GM10847 (cell line): ENCODE data around the gene TREML1.

Experiments
- POLR2A ChIP-seq: IDR thresholded peaks from 2 replicates; pipeline ENCODE4 v1.6.1; 2011; ENCODE audit not compliant: insufficient read length; ENCODE audit errors: extremely low read depth

The TREML1 gene

DNA sequence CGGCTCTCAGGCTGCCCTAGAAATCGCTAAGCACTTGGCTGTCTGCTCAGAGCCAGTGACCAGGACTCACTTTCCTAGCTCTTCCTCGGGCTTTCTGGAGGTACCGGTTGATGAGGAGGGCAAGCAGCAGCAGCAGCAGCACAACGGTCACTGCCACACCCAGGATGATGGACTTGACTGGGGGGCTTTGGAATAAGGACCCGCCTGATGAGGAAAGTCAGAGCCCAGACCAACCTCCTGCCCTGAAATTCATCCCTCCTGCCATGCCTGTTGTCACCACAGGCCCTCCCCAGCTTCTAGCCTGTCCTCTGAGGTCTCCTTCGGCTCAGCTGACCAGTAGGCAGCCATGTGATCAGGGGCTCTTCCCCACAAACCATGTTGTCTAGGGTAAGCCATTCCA lies 30.6 kb upstream of the TREML1 start:
- TF ChIP-seq POLR2A: no peak

DNA sequence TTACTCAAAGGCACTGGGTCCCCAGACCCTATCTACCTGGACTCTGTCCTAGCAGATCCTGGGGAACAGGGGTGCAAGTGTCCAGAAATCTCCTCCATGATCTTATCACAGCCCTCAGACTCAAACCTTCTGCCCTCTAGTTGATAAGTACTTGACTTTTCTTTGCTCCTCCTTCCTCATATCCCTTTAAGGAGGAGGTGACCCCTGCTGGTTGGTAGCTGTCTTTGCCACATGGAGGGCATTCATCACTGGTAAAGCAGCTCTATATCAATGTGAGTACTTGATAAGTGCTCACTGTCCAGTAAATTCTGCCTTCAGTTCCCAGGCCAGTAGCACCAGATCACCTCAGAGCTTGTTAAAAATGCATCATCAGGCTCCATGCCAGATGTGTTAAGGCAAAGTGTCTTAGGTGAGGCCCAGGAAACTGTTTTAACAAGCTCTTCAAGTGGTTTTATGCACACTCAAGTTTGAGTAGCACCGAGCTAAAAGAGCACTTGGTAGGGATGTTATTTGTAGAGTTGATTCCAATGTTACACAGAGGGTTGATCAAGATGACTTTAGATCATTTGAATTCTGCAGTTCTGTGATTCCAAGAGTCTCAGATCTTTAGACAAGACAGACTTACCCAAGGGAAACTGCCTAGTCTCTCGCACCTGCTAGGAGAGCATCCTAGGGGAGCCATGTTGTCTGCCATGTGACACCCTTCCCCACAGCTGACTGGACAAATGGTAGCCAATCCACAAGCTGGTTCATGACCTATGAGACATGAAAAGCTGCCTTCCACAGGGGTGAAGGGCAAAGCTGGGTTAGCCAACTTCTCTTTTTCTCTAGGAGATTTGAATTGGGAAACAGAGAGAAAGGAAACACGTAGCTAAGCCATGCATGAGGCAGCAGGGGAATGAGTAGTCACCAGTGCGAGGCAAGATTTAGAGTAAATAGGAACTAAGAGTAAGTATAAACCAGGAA lies 28.2 kb upstream of the TREML1 start:
- TF ChIP-seq POLR2A: no peak

DNA sequence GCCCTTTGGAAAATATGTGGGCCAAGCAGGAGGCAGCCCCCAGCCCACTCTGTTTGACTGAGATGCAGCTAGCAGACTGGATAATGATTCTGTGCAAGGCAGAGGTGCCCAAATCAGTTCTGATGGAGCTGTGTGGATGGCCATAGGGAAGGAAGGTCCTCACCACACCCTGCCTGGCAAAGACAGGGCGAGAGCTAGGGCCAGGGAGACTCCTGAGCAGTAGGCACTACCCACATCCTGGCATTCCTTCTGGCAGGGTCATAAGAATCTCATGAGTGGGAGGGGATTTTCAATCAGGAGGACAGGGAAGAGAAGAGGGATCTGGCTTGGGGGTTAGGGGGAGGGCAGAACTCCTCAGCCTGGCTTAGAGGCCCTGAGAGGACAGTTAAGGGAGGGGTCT lies 27.4 kb upstream of the TREML1 start:
- TF ChIP-seq POLR2A: no peak

GRCh38 chr6:41179163-41179562 lies 25.0 kb upstream of the TREML1 start:
- TF ChIP-seq POLR2A: no peak

DNA sequence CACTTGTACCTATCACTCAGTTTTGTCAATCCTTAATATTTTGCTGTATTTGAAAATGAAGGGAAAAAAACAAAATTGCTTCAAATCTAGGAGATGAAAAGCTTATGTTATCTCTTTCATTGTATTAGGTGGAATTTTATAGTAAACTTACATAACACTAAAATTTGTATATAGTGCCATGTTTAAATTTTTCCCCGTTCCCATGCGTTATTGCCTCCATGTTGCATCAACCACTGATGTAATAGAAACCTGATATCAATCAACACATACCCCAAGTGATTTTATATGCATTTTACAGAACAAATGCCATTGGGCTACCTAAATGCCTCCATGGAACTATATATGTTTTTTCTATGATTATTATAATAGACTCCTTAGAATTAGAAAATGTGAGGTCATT lies 23.5 kb upstream of the TREML1 start:
- TF ChIP-seq POLR2A: no peak

DNA sequence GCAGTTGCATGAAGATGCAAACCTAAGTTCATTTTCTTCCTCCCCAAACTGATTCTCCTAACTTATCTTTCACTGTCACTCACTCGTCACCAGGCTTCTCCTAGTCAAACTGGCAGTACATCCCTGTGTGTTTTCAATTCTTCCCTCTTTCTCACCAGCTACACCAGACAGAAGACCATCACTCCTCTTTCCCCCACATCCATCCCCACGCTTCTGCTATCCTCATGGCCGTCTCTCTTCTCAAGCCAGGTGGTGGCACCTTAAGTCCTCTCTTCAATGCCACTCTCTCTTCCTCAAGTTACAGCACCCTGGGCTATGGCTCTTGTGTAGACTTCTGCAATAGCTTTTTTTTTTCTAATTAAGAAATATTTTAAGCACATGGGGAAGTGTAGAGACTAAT lies 23.1 kb upstream of the TREML1 start:
- no peak for TF ChIP-seq POLR2A

GRCh38 chr6:41176189-41176588 lies 22.0 kb upstream of the TREML1 start:
- TF ChIP-seq POLR2A: no peak

GRCh38 chr6:41175084-41175483 lies 20.9 kb upstream of the TREML1 start:
- TF ChIP-seq POLR2A: no peak

DNA sequence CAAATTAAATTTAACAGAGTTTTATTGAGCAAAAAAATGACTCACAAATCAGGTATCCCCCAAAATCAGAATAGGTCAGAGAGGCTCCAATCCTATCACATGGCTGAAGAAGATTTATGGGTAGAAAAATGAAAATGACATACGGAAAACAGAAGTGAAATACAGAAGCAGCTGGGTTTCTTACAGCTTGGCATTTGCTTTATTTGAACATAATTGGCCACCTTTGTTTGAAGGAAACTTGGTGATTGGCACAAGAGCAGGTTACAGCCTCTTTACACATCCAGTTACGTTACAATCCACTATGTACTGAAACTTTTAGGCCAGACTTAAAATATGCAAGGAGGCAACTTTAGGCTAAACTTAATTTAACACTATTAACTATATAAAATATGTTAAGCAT lies 20.5 kb upstream of the TREML1 start:
- TF ChIP-seq POLR2A: no peak

DNA sequence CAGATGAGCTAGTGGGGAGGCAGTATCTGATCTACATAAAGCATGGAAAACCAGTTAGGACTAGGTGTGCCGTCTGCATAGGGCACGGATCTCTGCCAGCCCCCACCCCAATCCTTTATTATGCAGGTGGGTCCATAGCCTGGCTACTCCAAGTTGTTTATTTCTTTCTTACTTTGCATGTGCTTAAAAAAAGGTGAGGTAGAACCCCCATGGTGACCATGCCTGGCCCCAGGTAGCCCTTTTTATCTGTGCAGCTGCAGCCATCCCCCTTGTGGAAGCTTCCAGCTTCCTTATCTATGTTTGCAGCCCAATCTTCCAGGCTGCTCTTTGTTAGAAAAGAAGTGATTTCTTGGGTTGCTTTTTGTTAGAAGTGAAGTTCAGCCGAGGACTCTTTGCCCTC lies 17.8 kb upstream of the TREML1 start:
- no peak for TF ChIP-seq POLR2A

- TF ChIP-seq POLR2A: no peak
Observed at GRCh38 chr6:41170547-41171160, 16.5 kb upstream of the TREML1 start.

GRCh38 chr6:41167173-41167963 lies 13.2 kb upstream of the TREML1 start:
- no peak for TF ChIP-seq POLR2A

DNA sequence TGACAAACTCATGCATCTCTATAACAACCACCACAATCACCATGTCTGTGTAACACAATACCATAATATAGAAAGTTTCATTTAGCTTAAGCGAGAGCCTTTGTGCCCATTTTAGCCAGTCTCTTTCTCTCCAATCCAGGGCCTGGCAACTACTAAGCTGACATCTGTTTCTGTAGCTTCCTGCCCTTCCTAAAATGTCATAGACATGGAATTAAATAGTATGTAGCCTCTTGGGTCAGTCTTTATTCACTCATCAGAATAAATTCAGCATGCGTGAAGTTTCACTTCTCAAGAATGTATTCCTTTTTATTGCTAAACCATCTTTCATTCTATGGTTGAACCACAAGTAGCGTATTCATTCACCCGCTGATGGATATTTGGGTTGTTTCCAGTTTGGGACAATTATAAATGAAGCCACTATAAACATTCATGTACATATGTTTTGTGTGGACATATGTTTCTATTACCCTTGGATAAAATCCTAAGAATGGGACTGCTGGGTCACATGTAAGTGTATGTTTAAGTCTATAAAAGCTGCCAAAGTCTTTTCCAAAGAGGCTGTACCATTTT lies 10.5 kb upstream of the TREML1 start:
- no peak for TF ChIP-seq POLR2A

- no peak for TF ChIP-seq POLR2A
Observed at GRCh38 chr6:41163419-41163717, 9.2 kb upstream of the TREML1 start.

DNA sequence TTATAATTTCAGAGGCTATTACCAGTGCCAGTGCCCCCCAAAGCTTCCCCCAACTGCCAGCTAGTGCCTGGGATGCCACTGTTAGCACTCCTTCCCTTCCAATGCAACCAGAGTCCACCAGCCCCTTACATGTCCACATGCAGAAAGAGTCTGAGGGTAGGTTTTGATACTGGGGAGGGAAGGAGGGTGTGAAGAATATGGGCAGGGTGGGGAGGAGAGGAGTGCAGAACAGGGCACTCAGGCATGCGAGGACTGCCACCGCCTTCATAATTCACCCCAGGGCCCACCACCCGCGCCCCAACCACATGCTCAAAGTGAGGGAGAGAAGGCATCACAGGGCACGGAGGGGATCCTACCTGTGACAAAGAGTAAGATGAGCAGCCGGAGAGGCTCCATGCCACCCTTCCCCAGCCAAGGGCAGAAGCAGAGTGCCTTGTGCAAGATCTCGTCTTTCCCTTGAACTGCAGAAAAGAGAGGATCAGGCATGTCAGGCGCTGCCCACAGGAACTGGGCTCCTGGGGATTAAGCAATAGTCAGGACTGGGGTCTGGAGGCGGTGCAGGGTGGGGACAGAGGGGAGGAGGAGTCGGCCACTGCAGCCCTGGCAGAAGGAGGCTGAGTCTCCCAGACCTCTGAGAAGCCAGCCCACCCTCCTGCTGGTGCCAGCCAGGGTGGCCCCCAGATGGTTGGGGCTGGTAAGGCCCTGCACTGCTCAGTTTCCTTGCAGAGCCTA lies 8.7 kb upstream of the TREML1 start, which contains the start of gene TREM2:
TSS of gene TREM2 (minus strand) at position 430 of the 732 bp plus-strand sequence. CDS start at position 396, 34 bp downstream.
- TF ChIP-seq POLR2A: no peak
